HL-60 (cell line): ENCODE measurements around the gene DTNBP1.

ENCODE experiments used
- DNase-seq, 2 experiments: peaks; one replicate each; pipeline ENCODE4 v3.0.0-alpha.2; 2010 to 2020; ENCODE audit warnings: low read depth in 1 of 2, low spot score in 1 of 2
- H3K27ac ChIP-seq: fragments of 250-450 bp; sonication (Bioruptor Pico); replicated peaks from 2 replicates; pipeline ENCODE4 v1.5.1; 2020; ENCODE audit warnings: mild to moderate bottlenecking, moderate library complexity
- H3K27me3 ChIP-seq: fragments of 250-450 bp; sonication (Bioruptor Pico); 2 replicates; pipeline ENCODE4 v1.5.1; 2021; ENCODE audit warnings: mild to moderate bottlenecking, moderate library complexity; ENCODE audit not compliant: insufficient read depth, poor library complexity, severe bottlenecking
- H3K4me3 ChIP-seq: replicated peaks from 2 replicates; pipeline ENCODE4 v1.5.1; 2011; ENCODE audit warnings: mild to moderate bottlenecking, control low read depth, low read length; ENCODE audit not compliant: insufficient read depth
- GABPA ChIP-seq: IDR thresholded peaks from 2 replicates; pipeline ENCODE4 v1.6.1; 2012; ENCODE audit warnings: low read depth
- POLR2AphosphoS5 ChIP-seq: IDR thresholded peaks from 2 replicates; pipeline ENCODE4 v1.6.1; 2012; ENCODE audit warnings: low read depth
- SPI1 ChIP-seq: IDR thresholded peaks from 2 replicates; pipeline ENCODE4 v1.6.1; 2012; ENCODE audit warnings: low read depth, mild to moderate bottlenecking, borderline replicate concordance
- TF ChIP-seq, protein P1 (sequence below): IDR thresholded peaks from 2 replicates; pipeline ENCODE4 v1.6.1; 2012; ENCODE audit warnings: low read depth; ENCODE audit not compliant: insufficient replicate concordance
- TF ChIP-seq, protein P2 (sequence below): IDR thresholded peaks from one replicate; pipeline ENCODE4 v1.5.1; 2011; ENCODE audit warnings: low read length, control low read depth, inconsistent platforms; ENCODE audit not compliant: insufficient read depth

The DTNBP1 gene

GRCh38 chr6:15562977-15563376 lies 99.9 kb downstream of the DTNBP1 start:
- no peak for DNase-seq
- TF ChIP-seq, protein P1, sequence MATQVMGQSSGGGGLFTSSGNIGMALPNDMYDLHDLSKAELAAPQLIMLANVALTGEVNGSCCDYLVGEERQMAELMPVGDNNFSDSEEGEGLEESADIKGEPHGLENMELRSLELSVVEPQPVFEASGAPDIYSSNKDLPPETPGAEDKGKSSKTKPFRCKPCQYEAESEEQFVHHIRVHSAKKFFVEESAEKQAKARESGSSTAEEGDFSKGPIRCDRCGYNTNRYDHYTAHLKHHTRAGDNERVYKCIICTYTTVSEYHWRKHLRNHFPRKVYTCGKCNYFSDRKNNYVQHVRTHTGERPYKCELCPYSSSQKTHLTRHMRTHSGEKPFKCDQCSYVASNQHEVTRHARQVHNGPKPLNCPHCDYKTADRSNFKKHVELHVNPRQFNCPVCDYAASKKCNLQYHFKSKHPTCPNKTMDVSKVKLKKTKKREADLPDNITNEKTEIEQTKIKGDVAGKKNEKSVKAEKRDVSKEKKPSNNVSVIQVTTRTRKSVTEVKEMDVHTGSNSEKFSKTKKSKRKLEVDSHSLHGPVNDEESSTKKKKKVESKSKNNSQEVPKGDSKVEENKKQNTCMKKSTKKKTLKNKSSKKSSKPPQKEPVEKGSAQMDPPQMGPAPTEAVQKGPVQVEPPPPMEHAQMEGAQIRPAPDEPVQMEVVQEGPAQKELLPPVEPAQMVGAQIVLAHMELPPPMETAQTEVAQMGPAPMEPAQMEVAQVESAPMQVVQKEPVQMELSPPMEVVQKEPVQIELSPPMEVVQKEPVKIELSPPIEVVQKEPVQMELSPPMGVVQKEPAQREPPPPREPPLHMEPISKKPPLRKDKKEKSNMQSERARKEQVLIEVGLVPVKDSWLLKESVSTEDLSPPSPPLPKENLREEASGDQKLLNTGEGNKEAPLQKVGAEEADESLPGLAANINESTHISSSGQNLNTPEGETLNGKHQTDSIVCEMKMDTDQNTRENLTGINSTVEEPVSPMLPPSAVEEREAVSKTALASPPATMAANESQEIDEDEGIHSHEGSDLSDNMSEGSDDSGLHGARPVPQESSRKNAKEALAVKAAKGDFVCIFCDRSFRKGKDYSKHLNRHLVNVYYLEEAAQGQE: no peak
- TF ChIP-seq, protein P2, sequence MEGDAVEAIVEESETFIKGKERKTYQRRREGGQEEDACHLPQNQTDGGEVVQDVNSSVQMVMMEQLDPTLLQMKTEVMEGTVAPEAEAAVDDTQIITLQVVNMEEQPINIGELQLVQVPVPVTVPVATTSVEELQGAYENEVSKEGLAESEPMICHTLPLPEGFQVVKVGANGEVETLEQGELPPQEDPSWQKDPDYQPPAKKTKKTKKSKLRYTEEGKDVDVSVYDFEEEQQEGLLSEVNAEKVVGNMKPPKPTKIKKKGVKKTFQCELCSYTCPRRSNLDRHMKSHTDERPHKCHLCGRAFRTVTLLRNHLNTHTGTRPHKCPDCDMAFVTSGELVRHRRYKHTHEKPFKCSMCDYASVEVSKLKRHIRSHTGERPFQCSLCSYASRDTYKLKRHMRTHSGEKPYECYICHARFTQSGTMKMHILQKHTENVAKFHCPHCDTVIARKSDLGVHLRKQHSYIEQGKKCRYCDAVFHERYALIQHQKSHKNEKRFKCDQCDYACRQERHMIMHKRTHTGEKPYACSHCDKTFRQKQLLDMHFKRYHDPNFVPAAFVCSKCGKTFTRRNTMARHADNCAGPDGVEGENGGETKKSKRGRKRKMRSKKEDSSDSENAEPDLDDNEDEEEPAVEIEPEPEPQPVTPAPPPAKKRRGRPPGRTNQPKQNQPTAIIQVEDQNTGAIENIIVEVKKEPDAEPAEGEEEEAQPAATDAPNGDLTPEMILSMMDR: no peak
- no peak for TF ChIP-seq POLR2AphosphoS5
- TF ChIP-seq SPI1: no peak
- no peak for TF ChIP-seq GABPA
- Histone ChIP-seq H3K27me3 (no peaks in the 10 kb centered on the region), H3K27ac (no peak overlapping the region), H3K4me3 (no peak overlapping the region)

DNA sequence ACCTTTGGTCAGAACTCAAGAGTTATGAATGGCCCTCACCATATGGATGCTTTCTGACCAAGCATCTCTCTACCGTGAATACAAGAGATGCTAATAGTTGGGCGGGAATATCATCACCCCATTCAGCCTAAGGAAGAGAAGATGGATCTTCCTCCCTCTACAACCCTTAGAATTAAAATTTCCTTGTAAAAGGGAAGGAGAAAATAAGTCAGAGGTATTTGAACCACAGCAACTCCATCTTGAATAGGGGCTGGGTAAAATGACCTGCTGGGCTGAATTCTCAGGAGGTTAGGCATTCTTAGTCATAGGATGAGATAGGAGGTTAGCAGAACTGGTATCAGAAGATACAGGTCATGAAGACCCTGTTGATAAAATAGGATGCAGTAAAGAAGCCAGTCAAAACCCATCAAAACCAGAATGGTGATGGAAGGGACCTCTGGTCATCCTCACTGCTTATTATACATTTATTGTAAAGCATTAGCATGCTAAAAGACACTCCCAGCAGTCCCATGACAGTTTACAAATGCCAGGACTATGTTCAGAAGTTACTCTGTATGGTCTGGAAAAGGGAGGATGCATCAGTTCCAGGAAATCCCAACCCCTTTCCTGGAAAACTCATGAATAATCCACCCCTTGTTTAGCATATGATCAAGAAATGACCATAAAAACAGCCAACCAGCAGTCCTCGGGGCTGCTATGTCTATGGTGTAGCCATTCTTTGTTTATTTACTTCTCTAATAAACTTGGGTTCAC lies 101.2 kb downstream of the DTNBP1 start:
- no peak overlapping the region for H3K27ac ChIP-seq
- no peak overlapping the region for H3K4me3 ChIP-seq
- no peak for DNase-seq
- no peak for TF ChIP-seq POLR2AphosphoS5
- no peak for TF ChIP-seq GABPA
- TF ChIP-seq, protein P2: no peak
- no peak for TF ChIP-seq SPI1
- TF ChIP-seq, protein P1: no peak
- no peaks in the 10 kb centered on the region for H3K27me3 ChIP-seq

DNA sequence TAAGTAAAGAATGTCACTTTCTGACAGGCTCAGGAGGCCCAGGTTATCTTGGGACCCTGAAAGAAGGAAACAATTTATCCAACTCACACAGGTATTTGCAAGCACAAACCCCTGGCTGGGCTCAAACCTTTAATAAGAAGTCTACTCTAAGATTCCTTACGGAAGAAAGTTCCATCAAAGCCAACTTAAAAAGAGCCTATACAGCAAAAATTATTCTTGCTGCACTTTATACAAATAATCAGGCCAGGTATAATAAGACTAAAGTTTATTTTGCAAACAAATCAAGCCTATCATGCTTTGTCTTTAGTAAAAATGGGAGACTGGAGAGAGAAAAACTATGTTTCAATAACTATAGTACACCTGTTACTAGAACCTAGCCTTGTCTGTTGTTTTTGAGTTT lies 102.1 kb downstream of the DTNBP1 start:
- TF ChIP-seq, protein P2: no peak
- no peak for TF ChIP-seq GABPA
- TF ChIP-seq, protein P1: no peak
- Histone ChIP-seq H3K27ac (no peak overlapping the region), H3K27me3 (no peaks in the 10 kb centered on the region), H3K4me3 (no peak overlapping the region)
- DNase-seq: no peak
